PC-3 (cell line): ENCODE data around the gene TMEFF2. TPM values are rescaled to one million over a fixed set of nuclear protein-coding genes. Genes with fewer than 3 reads are reported as not detected.
A peak's percentile ranks its signal among the peaks of the same experiment; 100 is the strongest.

Experiments
- ATAC-seq: fragments of 200-7000 bp; cut with Tn5 transposase; 2 replicates; pipeline ENCODE4 v1.9.1; 2020; ENCODE audit warnings: mild to moderate bottlenecking, moderate library complexity
- BruUV-seq: library from RNA; stranded (reverse); fragments of 400-500 nt; replicated peaks from 2 replicates; lab custom pipeline; 2021; lab: Mats Ljungman, UMichigan
- CTCF ChIA-PET: fragments of 300-600 bp; sonication (Branson Sonifier 250); formaldehyde crosslinking; loops from one replicate; lab custom pipeline; 2022; ENCODE audit warnings: antibody characterized with exemption; lab: Charles Lee
- POLR2A ChIA-PET: fragments of 300-600 bp; sonication (Branson Sonifier 250); formaldehyde crosslinking; loops from one replicate; lab custom pipeline; 2022; ENCODE audit warnings: antibody characterized with exemption; ENCODE audit not compliant: unreplicated experiment; lab: Charles Lee
- DNase-seq: peaks from one replicate; pipeline ENCODE4 v3.0.0-alpha.2; 2015
- H2AFZ ChIP-seq: fragments of 300-600 bp; sonication (generic); 2 replicates; pipeline ENCODE4 v1.6.0; 2016; ENCODE audit warnings: antibody characterized with exemption, low read length
- H3F3A ChIP-seq: fragments of 300-600 bp; sonication (generic); one replicate; pipeline ENCODE4 v1.6.0; 2017; ENCODE audit warnings: antibody characterized with exemption, low read length, control low read depth, mild to moderate bottlenecking; ENCODE audit not compliant: unreplicated experiment
- H3K27ac ChIP-seq: fragments of 300-600 bp; sonication (generic); 2 replicates; pipeline ENCODE4 v1.5.1; 2016; ENCODE audit warnings: mild to moderate bottlenecking, low read length
- H3K27me3 ChIP-seq: fragments of 300-600 bp; sonication (generic); 2 replicates; pipeline ENCODE4 v1.6.1; 2016; ENCODE audit warnings: low read length, mixed read lengths
- H3K36me3 ChIP-seq: fragments of 300-600 bp; sonication (generic); 2 replicates; pipeline ENCODE4 v1.6.1; 2016; ENCODE audit warnings: low read depth, mixed run types, low read length, mixed read lengths
- H3K4me1 ChIP-seq: fragments of 300-600 bp; sonication (generic); 2 replicates; pipeline ENCODE4 v1.5.1; 2016; ENCODE audit warnings: low read length; ENCODE audit not compliant: insufficient read depth
- H3K4me2 ChIP-seq: fragments of 300-600 bp; sonication (generic); 2 replicates; pipeline ENCODE4 v1.6.0; 2016; ENCODE audit warnings: low read length
- H3K4me3 ChIP-seq: fragments of 300-600 bp; sonication (generic); 2 replicates; pipeline ENCODE4 v1.5.1; 2016; ENCODE audit warnings: mild to moderate bottlenecking, low read length, mixed read lengths
- H3K79me2 ChIP-seq: fragments of 300-600 bp; sonication (generic); 2 replicates; pipeline ENCODE4 v1.6.1; 2017; ENCODE audit warnings: low read length, mixed read lengths
- H3K9ac ChIP-seq: fragments of 300-600 bp; sonication (generic); 2 replicates; pipeline ENCODE4 v1.6.0; 2016; ENCODE audit warnings: mild to moderate bottlenecking, low read length
- H3K9me2 ChIP-seq: fragments of 300-600 bp; sonication (generic); replicated peaks from 2 replicates; pipeline ENCODE4 v1.6.1; 2016; ENCODE audit warnings: mixed run types, low read length, mixed read lengths
- H3K9me3 ChIP-seq: fragments of 300-600 bp; sonication (generic); 2 replicates; pipeline ENCODE4 v1.6.1; 2016; ENCODE audit warnings: low read length, mixed read lengths
- H4K20me1 ChIP-seq: fragments of 300-600 bp; sonication (generic); 2 replicates; pipeline ENCODE4 v1.6.1; 2016; ENCODE audit warnings: low read length, mixed read lengths
- CTCF ChIP-seq: fragments of 300-600 bp; sonication (generic); conservative IDR thresholded peaks from 2 replicates; pipeline ENCODE4 v1.5.1; 2017; ENCODE audit warnings: antibody characterized with exemption, low read depth, mild to moderate bottlenecking, low read length
- EZH2 ChIP-seq: fragments of 300-600 bp; sonication (generic); IDR thresholded peaks from one replicate; pipeline ENCODE4 v1.6.1; 2017; ENCODE audit warnings: antibody characterized with exemption, mild to moderate bottlenecking, low read length; ENCODE audit not compliant: unreplicated experiment
- EZH2phosphoT487 ChIP-seq: fragments of 300-600 bp; sonication (generic); IDR thresholded peaks from 2 replicates; pipeline ENCODE4 v1.6.1; 2018; ENCODE audit warnings: mild to moderate bottlenecking, antibody characterized with exemption, low read length, borderline replicate concordance
- intact Hi-C: fragments of 100-400 bp; cut with micrococcal nuclease; formaldehyde crosslinking; loops from 2 replicates; pipeline ENCODE4 v1.9.0; 2023
- total RNA-seq: library from RNA; depleted of rRNA; stranded (reverse); fragments of >200 nt; gene quantifications from 2 replicates; pipeline ENCODE4 v1.2.3, GENCODE V29; 2014

The TMEFF2 gene
- total RNA-seq, 1 experiment from 2014 or later, result not detected

- Histone ChIP-seq H3F3A (no peaks in the 10 kb centered on the region), H3K4me2 (no peak overlapping the region; the same call in 1 of the 2 replicates), H3K36me3 (no peaks in the 10 kb centered on the region), H3K4me1 (0 out of 2 replicates have a peak, but pooled peaks cover 3% of the 10 kb centered on the region), H3K27ac (no peak overlapping the region), H3K4me3 (no peak overlapping the region), H3K27me3 (no peaks in the 10 kb centered on the region), H2AFZ (no peak overlapping the region), H3K9me3 (no peaks in the 10 kb centered on the region), H4K20me1 (no peaks in the 10 kb centered on the region), H3K79me2 (no peaks in the 10 kb centered on the region), H3K9me2 (no peaks in the 10 kb centered on the region), H3K9ac (no peak overlapping the region)
- TF ChIP-seq EZH2phosphoT487 (no peak), EZH2 (no peak), CTCF (no peak)
- ChIA-PET CTCF (no interaction called here), POLR2A (no interaction called here)
- ATAC-seq, result peak; percentile 65
- peak; percentile 62 for DNase-seq
- BruUV-seq, result no TSS peak
- intact Hi-C loops, result no loop called here
Measured at GRCh38 chr2:192016265-192016664, 178.5 kb downstream of the TMEFF2 start.

- ChIA-PET POLR2A (no interaction called here), CTCF (no interaction called here)
- TF ChIP-seq EZH2phosphoT487 (no peak), EZH2 (no peak), CTCF (no peak)
- DNase-seq, result no peak
- intact Hi-C loops, result no loop called here
- H3K79me2 ChIP-seq, result no peaks in the 10 kb centered on the region
- no peak overlapping the region for H3K4me2 ChIP-seq
- no peaks in the 10 kb centered on the region for H3K36me3 ChIP-seq
- 0 out of 2 replicates have a peak, but pooled peaks cover 3% of the 10 kb centered on the region for H3K4me1 ChIP-seq
- H3K27ac ChIP-seq, result no peak overlapping the region
- ATAC-seq, result no peak
- no peak overlapping the region for H3K9ac ChIP-seq
- H3F3A ChIP-seq, result no peaks in the 10 kb centered on the region
- H2AFZ ChIP-seq, result no peak overlapping the region
- BruUV-seq, result no TSS peak
- H3K9me3 ChIP-seq, result no peaks in the 10 kb centered on the region
- H3K4me3 ChIP-seq, result no peak overlapping the region
- no peaks in the 10 kb centered on the region for H4K20me1 ChIP-seq
- H3K9me2 ChIP-seq, result no peaks in the 10 kb centered on the region
- H3K27me3 ChIP-seq, result no peaks in the 10 kb centered on the region
Measured at GRCh38 chr2:192013211-192013610, 181.5 kb downstream of the TMEFF2 start.

GRCh38 chr2:192011196-192011595, 183.5 kb downstream of the TMEFF2 start:
- ChIA-PET POLR2A (no interaction called here), CTCF (no interaction called here)
- Histone ChIP-seq H4K20me1 (no peaks in the 10 kb centered on the region), H3K9ac (no peak overlapping the region), H3K4me2 (no peak overlapping the region), H2AFZ (no peak overlapping the region), H3K4me1 (0 out of 2 replicates have a peak, but pooled peaks cover 2% of the 10 kb centered on the region), H3F3A (no peaks in the 10 kb centered on the region), H3K9me3 (no peaks in the 10 kb centered on the region), H3K27me3 (no peaks in the 10 kb centered on the region), H3K27ac (no peak overlapping the region), H3K9me2 (no peaks in the 10 kb centered on the region), H3K36me3 (no peaks in the 10 kb centered on the region), H3K79me2 (no peaks in the 10 kb centered on the region), H3K4me3 (no peak overlapping the region)
- DNase-seq, result no peak
- BruUV-seq, result no TSS peak
- no peak for ATAC-seq
- TF ChIP-seq EZH2phosphoT487 (no peak), EZH2 (no peak), CTCF (no peak)
- intact Hi-C loops, result no loop called here
